Measurements from ENCODE around the gene HIVEP3.

HIVEP3 gene

DNA sequence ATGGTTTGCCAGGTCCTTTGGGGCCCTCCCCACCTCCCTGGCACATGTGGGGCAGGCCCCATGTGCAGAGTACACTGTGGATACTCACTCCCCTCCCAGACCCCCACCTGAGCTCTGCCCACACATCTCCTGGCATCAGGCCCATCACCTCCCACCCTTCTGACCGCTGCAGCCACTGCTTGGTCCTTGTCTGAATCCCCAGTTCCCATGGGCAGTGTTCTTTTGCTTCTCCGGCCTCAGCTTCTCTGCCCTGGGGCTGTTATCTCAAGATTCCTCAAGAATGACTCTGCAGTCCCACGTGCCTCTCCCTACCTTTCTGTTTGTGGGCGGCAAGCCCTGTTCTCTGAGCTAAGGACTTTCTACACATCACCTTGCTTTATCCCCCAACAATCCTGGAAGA, 246.5 kb downstream of the HIVEP3 start:
- DNase-seq (ENCODE audit: low read depth in 2 of 3, low spot score in 2 of 3), result no peak

DNA sequence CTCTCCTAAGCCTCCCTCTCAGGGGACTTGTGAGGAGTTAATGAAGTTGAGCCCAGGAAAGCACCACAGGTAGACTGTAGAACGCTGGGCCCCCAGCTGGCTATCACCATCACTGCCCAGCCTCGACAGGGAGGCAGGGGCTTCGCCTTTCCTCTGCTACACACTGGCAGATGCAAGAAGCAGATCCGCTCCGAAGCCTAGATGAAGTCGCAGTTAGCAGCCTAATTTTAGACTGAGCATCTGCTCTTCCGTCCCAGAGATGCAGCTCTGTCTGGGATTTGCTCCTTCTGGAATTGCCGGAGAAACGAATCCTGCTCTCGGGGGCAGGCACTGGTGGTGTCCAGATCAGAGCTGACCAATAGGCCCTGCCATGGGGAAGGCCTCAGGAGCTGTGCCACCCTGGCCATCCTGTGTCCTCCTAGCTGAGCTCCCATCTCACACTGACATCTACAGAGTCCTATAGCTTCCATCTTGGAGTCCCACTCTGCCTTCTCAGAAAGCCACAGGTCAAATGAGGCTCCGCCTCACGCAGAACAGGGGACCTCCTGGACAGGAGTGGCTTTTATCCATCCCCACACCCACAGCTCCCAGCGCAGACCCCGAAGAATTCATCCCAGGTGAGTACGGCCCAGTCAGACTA, 247.5 kb downstream of the HIVEP3 start:
- DNase-seq (ENCODE audit: low read depth in 2 of 3, low spot score in 2 of 3), result no peak

DNA sequence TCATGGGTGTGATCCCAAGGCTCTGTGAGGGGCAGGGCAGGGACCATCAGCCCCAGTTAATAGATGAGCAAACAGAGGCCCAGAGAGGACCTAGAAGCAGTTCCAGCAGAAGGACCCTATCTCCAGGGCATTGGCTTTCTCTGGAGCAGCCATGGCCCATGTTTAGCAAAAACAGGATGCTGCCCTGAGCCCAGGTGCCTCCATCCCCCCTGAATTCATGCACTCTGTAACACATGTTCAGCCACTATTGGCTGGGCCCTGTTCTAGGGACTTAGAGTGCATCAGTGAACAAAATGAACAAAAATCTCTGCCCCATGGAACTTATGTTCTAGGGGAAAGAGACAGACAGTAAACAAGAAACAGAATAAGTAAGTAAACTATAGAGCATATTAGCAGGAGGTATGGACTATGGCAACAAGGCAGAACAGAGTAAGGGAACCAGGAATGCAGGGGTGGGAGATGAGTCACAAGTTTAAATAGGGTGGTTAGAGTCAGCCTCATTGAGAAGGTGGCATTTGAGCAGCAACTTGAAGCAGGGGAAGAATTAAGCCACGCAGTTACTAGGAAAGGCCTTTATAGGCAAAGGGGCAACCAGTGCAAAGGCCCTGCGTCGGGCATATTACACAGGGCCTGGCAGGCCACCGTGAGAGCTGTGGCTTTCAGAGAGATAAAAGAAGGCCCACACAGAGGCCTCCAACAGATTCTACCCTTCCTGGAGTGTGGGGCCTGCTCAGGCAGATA, 248.3 kb downstream of the HIVEP3 start:
- DNase-seq (ENCODE audit: low read depth in 2 of 3, low spot score in 2 of 3), result no peak

DNA sequence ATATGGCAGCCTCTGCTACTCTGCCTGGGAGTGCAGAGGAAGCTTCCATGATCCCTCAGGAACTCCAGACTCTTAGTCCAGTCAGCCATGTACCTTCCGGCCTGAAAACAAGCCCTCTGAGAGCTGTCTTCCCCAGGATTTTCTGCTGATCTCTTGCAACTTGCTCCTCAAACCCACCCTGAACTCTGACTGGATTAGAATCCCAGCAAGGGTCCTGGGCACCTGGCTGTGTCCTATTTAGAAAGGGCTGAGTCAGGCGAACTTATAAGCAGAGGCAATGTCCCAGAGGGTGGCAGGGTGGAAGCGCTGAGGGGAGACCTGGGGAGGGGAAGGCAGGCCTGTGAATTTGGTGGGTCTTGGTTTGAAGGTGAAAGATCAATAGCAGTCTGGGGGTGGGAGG, 249.8 kb downstream of the HIVEP3 start:
- no peak for DNase-seq (ENCODE audit: low read depth in 2 of 3, low spot score in 2 of 3)

DNA sequence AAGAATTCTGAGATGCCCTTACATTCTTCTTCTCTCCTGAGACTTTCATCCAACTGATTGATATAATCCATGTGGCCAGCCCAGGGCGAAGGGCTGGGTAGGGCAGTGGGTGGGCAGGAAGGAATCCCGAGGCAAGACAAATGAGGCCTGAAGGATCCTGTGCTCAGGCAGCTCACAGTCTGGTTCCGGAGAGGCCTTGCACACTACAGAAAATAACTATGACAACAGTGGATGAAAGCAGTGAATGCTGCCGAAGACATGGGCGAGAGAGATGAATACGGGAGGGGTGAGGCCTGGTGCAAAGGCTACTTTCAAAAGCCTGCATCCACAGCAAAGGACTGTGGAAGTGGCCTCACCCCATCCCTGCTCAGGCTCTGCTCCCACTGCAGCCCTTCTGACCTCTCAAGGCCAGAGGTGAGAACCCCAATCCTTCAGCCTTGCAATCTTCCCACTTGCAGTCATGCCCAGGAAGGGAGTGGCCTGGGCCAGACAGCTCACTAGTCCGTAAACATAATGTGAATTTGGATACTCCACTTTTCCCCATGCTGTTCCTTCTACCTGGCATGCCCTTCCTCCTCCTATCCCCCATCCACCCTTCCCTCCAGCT, 250.6 kb downstream of the HIVEP3 start:
- DNase-seq (ENCODE audit: low read depth in 2 of 3, low spot score in 2 of 3), result no peak

DNA sequence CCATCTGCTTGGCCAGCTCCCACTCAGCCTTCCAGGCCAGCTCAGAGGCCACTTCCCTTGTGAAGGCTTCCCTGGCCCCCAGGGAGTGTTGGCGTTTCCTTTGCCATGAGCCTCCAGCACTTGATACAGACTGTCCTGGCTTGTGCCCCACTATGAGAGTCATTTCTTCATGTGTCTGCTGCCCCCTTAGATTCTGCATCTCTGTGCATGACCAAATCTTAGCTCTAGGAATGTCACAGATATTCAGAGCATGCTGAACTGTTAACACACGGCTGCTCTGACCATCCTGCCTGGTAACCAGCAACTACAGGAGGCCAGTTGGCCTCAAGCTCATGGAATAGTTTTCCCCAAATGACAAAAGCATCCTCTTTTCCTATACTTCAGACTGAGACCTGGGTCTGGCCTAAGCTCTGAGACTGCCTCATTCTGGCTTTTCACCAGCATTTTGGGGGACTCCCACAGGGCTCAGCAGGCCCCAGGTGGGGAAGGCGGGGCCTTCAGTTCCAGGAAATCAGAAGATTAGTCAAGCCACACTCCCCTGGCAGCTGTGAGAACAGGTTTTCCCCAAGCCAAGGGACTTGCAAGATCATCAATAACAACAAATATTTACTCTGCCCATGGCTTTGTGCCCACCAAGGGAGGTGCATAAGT, 251.6 kb downstream of the HIVEP3 start:
- DNase-seq (ENCODE audit: low read depth in 2 of 3, low spot score in 2 of 3), result peak in 1 of 3 experiments; percentile 50

DNA sequence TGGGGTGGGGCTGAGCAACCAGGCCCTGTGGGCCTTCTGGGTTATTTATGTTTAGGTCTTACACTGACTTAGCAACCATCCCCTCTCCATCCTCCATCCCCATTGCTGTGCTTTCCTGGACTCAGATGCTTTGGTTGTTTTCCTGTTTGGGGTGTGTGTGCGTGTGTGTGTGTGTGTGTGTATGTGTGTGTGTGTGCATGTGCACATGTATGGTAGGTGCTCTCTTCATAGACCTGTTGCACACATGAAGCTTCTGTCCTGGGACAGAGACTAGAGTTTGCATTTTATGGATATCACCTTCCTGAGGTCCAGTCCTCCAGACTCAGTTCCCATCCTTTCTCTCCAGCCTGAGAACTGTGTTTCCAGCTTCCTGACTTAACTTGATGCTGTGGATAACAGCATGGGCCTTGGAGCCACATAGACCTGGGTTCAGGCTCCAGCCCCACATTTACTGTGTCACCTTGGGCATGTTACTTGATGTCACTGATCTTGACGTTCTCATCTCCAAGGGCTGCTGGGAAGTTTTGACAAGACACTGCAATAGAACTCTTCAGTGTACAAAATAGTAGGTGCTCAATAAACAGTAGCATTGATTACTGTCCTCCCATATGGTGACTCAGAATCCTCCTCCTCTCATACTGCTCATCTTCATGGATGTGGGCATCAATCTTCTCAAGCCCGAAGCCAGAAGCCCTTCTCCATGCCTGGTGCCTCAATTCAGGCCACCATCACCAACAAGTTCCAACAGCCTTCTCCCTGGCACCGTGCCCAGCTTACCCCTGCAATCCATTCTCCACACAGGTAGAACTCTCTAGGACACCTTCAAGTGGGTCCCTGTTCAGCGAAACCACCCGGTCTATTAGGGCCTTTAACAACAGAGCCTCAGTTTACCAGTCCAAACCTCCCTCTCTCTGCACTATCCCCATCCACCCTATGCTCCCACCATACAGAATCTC, 252.5 kb downstream of the HIVEP3 start:
- no peak for DNase-seq (ENCODE audit: low read depth in 2 of 3, low spot score in 2 of 3)

DNA sequence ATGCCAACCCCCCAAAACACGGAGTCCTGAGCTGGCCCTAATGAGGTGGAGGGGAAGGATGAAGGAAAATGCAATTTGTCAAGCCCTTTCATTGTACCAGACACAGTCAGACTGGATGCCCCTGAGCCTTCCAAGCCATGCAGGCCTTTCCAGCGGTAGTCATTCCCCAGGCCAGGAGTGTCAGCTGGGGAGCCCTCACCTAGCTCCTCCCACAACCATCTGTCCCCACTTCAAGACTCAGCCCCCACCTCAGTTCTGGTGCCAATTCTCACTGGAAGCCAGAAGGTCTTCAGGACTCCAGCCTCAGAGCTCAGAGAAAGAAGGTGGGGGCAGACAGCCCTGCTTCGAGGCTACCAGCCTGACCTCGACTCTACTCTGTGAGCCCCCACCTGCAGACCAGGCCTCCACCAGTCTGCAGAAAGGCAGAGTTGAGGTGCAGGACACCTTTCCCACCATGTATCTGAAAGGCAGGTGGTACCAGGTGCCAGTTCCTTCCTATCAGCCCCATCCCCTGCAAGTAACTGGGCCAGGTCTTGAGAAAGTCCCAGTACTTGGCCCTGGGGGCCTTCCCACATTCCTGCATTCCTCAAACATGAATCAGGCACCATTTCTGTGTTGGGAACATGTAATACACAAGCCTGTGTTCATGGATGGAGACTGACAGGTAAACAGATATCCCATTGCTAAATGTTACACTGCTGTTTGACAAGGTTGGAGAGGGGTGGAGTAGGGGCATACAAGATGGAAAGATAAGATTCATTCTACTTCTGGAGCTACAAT, 253.7 kb downstream of the HIVEP3 start:
- no peak for DNase-seq (ENCODE audit: low read depth in 2 of 3, low spot score in 2 of 3)

DNA sequence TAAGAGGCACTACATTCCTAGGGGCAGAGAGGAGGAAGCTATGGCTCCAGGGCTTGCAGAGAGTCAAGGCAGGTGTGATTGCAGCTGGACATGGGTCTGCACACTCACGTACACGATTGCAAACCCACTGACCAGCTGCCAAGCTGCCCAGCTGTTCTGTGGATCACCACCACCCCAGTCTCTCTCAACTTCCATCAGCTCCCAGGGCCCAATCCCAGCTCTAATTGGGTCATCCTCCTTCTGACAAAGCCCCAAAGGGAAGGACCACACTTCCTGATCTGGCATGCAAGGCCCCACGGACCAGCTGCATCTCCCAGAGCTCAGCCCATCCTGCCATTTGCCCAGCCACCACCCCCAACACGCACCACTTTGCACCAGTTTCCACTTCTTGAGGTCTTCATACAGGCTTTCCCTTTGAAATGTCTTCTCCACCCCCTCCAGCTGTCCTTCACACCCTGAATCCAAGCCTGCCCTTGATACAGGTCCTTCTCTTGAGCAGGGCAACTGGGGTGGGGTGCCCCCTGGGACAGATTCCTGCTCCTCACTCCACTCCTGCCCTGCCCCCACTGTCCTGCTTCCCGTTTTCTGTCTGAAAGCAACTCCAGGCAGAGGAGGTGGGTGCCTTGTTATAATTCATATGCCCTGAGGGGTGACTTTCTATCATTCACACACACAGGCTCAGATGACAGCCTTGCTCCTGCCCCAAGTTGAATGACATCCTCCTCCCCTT, 254.9 kb downstream of the HIVEP3 start:
- DNase-seq (ENCODE audit: low read depth in 2 of 3, low spot score in 2 of 3), result no peak

DNA sequence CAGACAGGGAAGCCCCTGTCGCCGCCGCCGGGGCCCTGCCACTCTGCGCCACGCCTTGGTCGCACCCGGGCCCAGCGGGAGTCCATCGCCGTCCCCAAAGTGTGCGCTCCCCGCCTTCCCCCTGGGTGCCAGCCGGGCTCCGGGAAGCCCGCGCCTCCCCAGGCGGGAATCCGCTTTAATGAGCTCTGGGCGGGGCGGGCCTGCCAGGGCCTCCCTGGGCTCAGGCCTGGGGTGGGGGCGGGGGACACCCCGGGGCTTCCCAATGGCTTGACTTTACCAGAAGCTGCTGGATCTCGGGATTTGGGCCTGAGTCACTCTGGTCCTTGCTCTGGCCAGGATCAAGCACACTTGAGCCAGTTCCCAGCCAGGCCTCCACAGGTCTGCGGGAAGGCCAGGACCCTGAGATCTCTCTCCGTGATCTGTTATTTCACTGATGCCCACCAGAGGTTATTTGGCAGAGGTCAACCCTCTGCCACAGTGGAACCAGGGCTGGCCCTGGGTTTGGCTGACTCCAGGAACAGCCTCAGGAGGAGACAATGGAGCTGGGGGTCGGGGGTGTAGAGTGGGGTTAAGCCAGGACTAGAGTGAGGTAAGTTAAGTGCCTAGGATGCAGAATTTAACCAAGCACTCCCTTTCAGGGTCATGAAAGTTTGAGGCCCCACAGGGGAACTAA, 255.8 kb downstream of the HIVEP3 start:
- peak in 1 of 3 experiments; percentile 36 for DNase-seq (ENCODE audit: low read depth in 2 of 3, low spot score in 2 of 3)

DNA sequence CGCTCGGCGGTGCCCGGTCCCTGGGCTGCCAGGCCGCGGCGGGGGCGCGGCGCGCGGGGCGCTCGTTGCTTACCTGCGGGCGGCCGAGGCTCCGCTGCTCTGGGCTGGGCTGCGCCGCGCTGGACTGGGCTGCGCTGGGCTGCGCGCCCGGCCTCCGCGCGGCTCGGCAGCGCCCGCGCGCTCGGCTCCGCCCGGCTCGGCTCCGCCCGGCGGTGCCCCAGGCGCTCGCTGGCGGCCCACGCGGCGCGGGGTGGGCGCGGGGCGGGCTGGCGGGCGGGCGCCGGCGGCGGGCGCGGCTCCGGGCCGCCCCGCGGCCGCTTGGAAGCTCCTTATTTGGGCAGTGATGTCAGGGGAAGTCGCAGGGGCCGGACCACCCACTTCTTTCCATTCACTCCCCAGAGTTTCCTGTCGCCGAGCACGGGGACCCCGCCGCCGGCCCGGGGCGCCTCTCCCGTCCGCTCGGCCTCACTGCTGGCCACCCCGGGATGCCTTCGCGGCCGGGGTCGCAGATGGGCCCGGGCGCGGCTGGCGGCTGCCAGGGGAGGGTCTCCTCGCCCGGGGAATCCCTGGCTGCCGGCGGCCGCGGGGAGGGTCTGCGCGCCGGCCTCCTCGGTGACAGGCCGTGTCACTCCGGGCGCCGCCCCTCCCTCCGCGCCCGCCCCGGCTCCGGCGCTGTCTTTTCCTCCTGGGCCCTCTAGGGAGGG, 256.5 kb downstream of the HIVEP3 start:
- peak in 2 of 3 experiments; percentile 55 to 66 for DNase-seq (ENCODE audit: low read depth in 2 of 3, low spot score in 2 of 3)

DNA sequence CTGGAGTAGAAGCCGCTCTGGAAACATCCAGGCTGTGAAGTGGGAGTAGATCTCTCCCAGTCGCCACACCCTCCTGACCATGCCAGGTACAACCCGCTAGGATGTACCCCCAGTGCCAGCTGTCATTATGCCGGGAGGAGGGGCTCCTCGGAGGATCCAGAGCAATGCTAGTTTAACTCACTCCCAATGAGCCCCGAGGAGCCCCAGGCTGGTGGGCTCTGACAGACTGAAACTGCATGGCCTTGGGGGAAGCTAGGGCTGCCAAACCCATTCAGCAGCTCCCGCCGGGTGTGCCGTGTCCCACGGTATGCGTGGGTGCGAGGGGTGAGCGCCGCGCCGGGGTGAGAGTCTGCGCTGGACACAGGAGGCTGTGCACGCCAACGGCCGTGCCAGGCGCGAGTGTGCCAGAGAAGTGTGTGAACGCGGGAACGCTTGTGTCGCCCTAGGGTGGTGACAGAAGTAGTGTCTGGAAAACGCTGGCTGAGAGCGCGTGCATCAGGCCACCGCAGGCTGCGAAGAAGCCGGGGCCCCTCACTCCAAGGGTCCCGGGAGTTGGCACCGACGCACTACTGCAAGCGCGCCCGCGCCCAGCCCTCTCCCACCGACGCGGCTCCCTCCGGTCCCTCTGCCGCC, 257.2 kb downstream of the HIVEP3 start:
- DNase-seq (ENCODE audit: low read depth in 2 of 3, low spot score in 2 of 3), result no peak

DNA sequence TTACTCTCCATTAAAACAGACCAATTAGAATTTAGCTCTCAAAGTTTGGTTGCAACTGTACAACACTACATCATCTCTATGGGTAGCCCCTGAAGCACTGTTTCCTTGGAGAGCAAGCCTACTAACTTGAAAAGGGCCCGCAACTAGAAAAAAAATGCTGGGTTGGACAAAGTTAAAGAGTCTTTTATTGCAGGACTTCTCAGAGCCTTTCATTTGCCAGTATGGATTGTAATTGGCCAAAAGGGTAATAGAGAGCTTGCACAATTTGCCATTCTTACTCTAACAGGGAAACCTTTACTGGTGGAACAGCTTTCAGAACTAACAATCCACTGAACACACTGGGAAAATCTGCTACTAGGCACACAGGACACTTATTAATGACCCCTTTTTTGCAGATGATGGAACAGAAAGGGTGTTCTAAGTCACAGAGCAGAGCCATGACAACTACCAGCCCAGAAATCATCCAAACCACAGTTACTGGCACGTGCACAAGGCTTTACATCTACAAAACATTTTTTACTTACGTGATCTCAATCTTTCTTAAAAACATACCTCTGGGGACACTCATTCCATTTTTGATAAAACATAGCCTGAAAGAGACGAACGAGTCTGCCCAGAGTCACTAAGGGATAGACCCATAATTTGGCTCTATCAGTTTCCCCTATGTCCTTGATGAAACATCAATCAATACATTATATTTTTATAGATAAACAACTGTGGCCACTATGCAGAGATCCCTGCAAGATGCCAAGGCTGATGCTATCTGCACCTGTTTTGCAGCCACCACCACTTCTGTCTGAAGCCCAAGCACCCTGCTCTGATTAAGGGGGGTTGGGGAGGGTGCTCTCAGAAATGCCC, 257.9 kb downstream of the HIVEP3 start:
- DNase-seq (ENCODE audit: low read depth in 2 of 3, low spot score in 2 of 3), result no peak

DNA sequence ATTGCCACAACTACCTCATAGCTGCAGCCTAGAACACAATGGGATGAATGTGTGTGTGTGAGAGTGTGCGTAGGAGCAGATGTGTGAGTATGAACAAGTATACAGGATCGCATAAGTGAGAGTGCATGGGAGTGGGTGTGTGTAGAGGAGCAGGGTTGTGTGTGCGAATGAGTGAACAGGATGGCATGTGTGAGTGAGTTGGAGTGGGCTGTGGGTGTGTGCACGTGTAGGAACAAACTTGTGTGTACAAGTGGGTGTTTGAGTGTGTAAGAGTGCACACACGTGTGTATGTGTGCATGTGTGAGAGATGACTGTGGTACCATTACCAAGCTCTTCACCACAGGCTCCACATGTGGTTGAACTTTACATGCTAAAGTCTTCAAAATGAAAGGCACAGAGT, 258.8 kb downstream of the HIVEP3 start:
- DNase-seq (ENCODE audit: low read depth in 2 of 3, low spot score in 2 of 3), result no peak

DNA sequence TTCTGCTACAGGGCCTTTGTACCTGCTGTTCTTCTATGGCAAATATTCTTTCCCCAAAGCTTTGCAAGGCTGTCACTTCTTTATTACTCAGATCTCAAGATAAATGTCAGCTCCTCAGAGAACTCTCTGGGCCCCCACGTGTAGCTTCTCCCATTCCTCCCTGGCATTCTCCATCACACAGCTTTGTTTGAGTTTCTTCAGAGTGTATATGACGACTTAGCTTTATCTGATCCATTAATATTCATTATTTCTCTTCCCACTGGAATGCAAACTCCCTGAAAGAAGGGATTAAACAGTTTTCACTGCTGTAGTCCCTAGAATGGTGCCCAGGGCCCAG, 259.6 kb downstream of the HIVEP3 start:
- DNase-seq (ENCODE audit: low read depth in 2 of 3, low spot score in 2 of 3), result no peak

DNA sequence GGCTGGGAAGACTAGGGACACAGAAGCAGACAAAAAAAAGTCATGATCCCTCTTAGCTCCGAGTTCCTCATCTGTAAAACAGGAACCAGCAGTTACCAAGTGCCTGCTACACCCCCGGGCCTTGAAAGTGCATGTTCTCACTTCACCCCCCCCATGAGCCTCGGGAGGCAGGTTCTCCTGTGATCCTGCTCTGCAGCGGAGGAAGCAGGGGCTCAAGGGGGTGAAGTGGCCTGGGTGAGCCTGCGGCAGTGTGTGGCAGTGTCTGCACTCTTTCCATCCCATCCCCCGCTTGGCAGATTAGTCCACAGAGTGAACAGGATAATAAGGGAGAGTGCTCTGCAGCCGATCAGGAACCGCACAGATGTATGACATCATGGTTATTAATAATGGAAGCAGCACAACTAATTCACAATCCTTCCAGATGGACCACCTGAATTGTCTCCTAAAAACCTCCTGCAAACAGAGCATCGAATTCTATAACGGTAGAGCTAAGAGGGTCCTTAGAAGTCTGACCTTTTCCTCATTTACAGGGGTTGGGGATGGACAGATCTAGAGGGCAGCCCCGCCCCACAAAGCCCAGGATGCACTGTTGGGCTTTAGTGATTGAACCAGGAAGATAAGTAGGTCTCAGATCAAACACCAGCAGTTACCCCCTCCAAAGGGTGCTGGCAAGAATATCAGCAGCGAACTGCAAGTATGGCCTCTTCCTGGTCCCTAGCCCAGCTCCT, 260.1 kb downstream of the HIVEP3 start:
- no peak for DNase-seq (ENCODE audit: low read depth in 2 of 3, low spot score in 2 of 3)
